H7 (cell line): ENCODE measurements around the gene FUT6. TPM values are rescaled to one million over a fixed set of nuclear protein-coding genes. Genes with fewer than 3 reads are reported as not detected.
A peak's percentile ranks its signal among the peaks of the same experiment; 100 is the strongest.
"Not testable (repeated sequence)": the region's sequence is repeated elsewhere in the genome, so short reads cannot be mapped to it uniquely, and the experiment has no call there.

Experiments
- DNase-seq: peaks from one replicate; pipeline ENCODE4 v3.0.0; 2012
- H3K27me3 ChIP-seq: 2 replicates; pipeline ENCODE4 v1.6.0; 2011; ENCODE audit warnings: mild to moderate bottlenecking, low read length; ENCODE audit not compliant: control insufficient read depth, insufficient read depth
- H3K36me3 ChIP-seq: replicated peaks from 2 replicates; pipeline ENCODE4 v1.5.1; 2011; ENCODE audit warnings: low read length; ENCODE audit not compliant: control insufficient read depth, insufficient read depth
- H3K4me3 ChIP-seq: 2 replicates; pipeline ENCODE4 v1.5.1; 2011; ENCODE audit warnings: low read depth, mild to moderate bottlenecking, control low read depth, low read length, moderate library complexity; ENCODE audit not compliant: insufficient read depth
- total RNA-seq: library from RNA; depleted of rRNA; stranded (reverse); fragments of >200 nt; shearing (Covaris generic); gene quantifications from 2 replicates; pipeline ENCODE4 v1.2.3, GENCODE V29; 2014

Gene FUT6
- total RNA-seq, 1 experiment from 2014 or later = not detected

- peak; percentile 37 for DNase-seq
- Histone ChIP-seq H3K27me3 (no peaks in the 10 kb centered on the region), H3K36me3 (no peaks in the 10 kb centered on the region), H3K4me3 (no peak overlapping the region)
Measured at GRCh38 chr19:5844456-5845433, 5.2 kb upstream of the FUT6 start.

DNA sequence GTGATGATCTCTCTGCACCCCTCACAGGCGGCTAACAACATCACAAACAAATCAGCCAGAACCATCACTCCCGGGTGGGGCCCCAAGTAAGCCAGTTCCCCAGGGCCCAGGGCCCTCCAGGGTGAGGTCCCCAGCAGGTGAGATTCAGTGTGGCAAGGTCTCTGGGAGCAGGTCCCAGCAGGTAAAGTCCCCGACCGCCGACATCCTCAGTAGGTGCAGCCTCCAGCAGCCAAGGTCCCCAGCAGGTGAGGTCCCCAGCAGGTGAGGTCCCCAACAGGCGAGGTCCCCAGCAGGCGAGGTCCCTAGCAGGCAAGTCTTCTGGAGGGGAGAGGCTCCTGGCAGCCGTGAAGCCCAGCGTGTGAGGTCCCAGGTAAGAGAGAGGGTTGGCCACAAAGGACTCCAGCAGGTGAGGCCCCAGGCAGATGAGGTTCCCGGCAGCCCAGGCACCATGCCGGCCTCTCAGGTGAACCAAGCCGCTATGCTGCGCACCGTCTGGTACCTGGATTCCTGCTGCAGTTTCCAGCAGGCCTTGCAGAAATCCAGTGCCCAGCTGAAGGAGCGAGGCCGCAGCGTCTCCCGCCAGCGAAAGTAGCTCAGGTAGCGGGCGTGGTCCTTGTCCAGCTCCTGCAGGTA, 3.9 kb upstream of the FUT6 start:
- Histone ChIP-seq H3K27me3 (no peaks in the 10 kb centered on the region), H3K4me3 (no peak overlapping the region), H3K36me3 (no peaks in the 10 kb centered on the region)
- DNase-seq = peak; percentile 32

GRCh38 chr19:5841735-5842111, 2.2 kb upstream of the FUT6 start:
- H3K27me3 ChIP-seq, H3K4me3 ChIP-seq, H3K36me3 ChIP-seq: not testable (repeated sequence)
- peak; percentile 44 for DNase-seq

GRCh38 chr19:5838353-5839064, 993 bp downstream of the FUT6 start:
- Histone ChIP-seq H3K27me3 (no peaks in the 10 kb centered on the region), H3K36me3 (no peaks in the 10 kb centered on the region), H3K4me3 (no peak overlapping the region)
- DNase-seq = peak; percentile 26

GRCh38 chr19:5837761-5838352, 1.6 kb downstream of the FUT6 start:
- no peak overlapping the region for H3K4me3 ChIP-seq
- DNase-seq = peak; percentile 45
- no peaks in the 10 kb centered on the region for H3K27me3 ChIP-seq
- H3K36me3 ChIP-seq = no peaks in the 10 kb centered on the region

DNA sequence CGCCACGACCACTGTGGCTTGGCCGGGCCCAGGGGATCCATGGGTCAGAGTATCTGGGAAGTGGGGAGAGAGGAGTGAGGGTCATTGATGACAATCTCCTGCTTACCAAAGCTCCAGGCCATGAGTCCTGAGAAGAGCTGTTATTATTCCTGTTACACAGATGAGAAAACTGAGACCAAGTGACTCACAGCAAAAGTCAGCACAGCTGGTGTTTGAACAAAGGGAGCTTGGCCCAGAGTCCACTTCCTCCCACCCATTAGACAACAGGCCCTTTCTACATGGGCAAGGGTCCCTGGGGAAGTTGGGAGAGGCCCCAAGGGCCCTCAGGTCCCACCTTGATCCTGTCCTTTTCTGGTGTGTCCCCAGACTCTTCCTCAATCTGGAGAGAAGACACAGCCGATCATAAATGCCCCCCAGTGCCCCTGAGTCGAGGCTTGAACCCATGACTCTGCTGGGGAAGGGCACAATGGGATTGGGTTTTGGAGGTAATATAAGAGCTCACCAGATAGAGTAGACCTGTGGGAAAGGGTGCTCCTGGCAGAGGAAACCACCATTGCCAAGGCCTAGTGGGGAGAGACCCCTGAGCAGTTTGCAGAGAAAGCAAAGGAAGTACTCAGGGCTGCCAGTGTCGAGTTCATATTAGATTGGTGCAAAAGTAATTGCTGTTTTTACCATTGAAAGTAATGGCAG, 6.8 kb downstream of the FUT6 start:
- Histone ChIP-seq H3K4me3 (no peak overlapping the region), H3K36me3 (no peaks in the 10 kb centered on the region), H3K27me3 (no peaks in the 10 kb centered on the region)
- peak; percentile 27 for DNase-seq

DNA sequence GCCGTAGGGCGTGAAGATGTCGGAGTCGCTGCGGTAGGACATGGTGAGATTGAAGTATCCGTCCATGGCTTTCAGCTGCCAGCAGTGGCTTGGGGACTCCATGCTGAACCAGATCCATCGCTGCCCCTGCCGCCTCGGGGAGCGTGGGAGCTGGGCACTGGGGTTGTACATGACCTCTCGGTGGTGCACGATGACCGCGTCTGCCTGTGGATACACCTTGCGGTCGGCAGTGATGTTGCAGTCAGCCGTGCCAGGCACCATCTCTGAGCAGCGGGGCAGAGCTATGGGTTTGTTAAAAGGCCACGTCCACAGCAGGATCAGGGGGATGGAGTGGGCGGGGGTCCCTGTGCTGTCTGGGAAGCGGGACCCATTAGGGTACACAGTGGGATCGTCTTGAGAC, 7.4 kb downstream of the FUT6 start:
- Histone ChIP-seq H3K27me3 (no peaks in the 10 kb centered on the region), H3K36me3 (no peaks in the 10 kb centered on the region), H3K4me3 (no peak overlapping the region)
- DNase-seq = peak; percentile 32

- Histone ChIP-seq H3K27me3 (no peaks in the 10 kb centered on the region), H3K36me3 (no peaks in the 10 kb centered on the region)
- no peak for DNase-seq
Measured at GRCh38 chr19:5831159-5831558, 8.3 kb downstream of the FUT6 start.

DNA sequence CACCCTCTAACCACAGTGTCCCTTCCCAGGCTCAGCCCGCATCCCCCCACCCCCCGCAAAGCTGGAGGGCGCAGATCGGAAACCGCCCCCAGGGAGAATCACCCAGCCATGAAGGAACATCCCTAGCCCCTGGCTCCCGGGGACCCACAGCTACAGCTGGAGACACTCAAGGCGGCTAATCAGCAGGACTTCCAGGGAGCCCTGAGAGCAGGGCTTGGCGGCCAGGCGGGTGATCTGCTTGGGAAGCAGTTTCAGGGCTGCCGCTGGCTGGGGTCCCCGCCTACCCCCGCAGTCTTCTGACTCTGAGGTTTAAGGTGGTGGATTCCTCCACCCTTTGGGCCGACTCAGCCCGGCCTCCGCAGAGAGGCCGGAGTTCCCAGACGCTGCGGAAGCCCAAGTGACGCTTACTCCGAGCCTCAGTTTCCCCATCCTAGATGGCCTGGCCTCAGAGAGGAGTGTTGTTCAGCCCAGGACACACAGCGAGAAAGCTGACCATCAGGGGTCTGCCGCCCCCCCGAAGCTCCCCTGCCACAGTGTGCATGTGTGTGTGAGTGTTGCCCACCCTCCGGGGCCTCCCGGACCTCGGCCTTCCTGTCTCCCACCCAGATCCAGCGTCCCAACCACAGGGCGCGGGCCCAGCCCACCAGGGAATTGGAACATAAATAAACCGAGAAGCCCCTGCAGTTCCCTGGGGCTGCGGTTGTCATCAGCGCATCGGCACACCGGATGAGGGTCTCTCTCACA, 9.8 kb downstream of the FUT6 start:
- Histone ChIP-seq H3K36me3 (no peaks in the 10 kb centered on the region), H3K4me3 (peak overlapping the region; percentile 90), H3K27me3 (no peaks in the 10 kb centered on the region)
- no peak for DNase-seq

More at GRCh38 chr19:5831159-5831558, 8.3 kb downstream of the FUT6 start:
- no peak overlapping the region for H3K4me3 ChIP-seq

DNA sequence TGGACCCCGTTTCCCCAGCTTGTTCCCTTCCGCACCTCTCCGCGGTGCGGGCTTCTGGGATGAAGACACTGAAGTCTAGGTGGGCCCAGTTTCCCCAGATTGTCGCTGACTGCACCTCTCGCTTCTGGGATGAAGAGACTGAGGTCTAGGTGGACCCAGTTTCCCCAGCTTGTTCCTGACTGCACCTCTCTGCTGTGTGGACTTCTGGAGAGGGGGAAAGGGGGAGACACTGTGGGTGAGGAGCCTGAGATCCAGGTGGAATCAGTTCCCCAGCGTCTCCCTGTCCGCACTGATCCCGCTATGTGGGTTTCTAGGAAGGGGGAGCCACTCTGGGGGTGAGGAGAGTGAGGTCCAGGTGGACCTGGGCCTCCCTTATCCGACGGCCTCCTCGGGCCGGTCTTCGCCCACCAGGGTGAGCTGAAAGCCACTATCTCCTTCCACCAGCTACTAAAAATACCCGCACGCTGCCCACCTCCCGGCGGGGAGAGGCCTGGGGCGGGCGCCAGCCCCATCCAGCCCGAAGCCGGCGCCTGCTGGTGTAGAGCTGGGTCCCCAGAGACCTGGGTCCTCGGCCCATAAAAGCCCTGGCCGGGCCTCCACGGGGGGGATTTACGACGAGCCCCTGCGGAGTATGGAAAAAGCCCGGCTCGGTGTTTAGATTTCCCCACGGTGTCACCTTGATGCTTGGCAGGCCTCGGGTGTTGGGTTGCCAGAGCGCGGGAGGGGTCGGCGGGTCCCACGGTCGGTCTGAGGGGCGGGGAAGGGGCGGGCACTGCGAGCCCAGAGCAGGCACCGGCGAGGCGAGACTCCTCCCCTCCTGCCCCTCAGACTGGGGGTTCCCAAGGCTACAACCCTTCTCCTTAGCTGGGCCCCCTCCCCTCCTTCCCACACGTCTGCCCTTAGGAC, 10.6 kb downstream of the FUT6 start:
- H3K4me3 ChIP-seq = peak overlapping the region; percentile 90
- H3K36me3 ChIP-seq = no peaks in the 10 kb centered on the region
- peak; percentile 95 for DNase-seq
- H3K27me3 ChIP-seq = no peaks in the 10 kb centered on the region

GRCh38 chr19:5827891-5828660, 11.4 kb downstream of the FUT6 start:
- Histone ChIP-seq H3K36me3 (no peaks in the 10 kb centered on the region), H3K4me3 (peak overlapping the region; percentile 90), H3K27me3 (no peaks in the 10 kb centered on the region)
- DNase-seq = peak; percentile 100

DNA sequence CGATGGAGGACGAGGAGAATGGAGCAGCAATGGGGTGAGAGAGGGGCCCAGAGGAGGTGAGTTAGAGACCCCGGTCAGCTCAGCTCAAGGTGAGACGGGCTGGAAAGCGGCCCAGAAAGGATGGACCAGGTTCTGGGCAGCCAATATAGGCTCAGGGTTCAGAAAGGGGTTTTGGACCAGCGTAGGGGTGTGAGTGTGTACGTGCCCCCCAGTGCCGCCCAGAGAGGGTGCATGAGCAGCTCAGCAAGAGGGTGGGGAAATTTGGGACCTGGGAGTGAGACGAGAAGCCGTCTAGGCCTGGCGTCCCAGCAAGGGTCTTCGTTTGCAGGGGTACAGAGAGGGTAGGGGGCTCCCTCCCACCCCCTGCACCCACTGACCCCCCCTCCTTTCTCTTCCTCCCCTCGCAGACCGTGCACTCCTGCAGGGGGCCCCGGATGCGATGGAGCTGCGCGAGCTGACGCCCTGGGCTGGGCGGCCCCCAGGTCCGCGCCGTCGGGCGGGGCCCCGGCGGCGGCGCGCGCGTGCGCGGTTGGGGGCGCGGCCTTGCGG, 12.1 kb downstream of the FUT6 start:
- DNase-seq = no peak
- peak overlapping the region; percentile 90 for H3K4me3 ChIP-seq
- H3K27me3 ChIP-seq = no peaks in the 10 kb centered on the region
- H3K36me3 ChIP-seq = no peaks in the 10 kb centered on the region
